Measurements from ENCODE around the gene COG5.
"Not testable (repeated sequence)": the region's sequence is repeated elsewhere in the genome, so short reads cannot be mapped to it uniquely, and the experiment has no call there.

The COG5 gene

DNA sequence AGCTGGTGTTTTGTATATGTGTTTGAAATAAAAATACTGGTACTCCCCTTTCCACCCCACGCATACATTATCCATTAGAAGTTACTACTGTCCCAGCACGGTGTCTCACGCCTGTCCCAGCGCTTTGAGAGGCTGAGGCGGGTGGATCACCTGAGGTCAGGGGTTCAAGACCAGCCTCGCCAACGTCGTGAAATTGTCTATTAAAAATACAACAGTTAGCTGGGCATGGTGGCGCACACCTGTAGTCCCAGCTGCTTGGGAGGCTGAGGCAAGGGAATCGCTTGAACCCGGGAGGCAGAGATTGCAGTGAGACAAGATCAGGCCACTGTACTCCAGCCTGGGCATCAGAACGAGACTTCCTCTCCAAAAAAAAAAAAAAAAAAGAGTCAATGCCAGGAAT lies 392.2 kb downstream of the COG5 start:
- DNase-seq = no peak

DNA sequence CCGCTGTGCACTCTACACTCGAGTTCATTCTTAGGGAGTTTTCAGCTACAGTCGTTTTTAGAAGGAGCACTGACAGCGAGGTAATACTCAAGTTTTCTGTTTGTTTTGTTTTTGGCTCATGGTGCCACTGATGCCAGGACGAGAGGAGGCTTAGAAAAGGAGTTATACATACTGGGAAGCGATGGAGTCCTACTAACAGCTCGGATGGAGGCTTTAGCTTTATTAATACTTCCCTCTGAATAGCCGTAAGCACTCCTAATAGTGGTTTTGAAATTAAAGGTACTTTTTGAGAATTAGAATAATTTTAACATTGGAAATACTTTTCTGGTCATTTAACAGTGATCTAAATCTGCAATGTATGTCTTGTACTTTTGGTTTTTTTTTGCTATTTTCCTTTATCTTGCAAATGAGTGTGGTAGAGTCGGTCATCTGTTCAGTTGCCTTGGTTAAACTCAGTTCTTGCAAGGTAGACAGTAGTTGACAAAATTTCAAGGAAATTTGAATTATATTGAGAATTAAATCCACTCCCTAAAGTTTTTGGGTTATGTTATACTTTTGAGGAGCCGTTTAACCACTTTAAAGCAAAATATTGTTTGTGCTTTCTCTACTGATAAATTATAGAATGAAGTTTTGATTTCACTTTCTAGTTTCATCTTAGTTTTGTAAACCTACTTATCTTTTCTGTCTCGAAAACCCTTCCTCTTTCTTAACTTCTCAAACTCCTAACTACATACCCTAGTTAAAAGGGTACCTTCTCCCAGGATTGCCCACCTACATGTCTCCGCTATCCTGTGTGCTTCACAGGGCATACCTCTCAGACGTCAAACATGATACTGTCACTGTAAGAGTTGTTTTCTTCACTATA lies 393.4 kb downstream of the COG5 start:
- DNase-seq = no peak

DNA sequence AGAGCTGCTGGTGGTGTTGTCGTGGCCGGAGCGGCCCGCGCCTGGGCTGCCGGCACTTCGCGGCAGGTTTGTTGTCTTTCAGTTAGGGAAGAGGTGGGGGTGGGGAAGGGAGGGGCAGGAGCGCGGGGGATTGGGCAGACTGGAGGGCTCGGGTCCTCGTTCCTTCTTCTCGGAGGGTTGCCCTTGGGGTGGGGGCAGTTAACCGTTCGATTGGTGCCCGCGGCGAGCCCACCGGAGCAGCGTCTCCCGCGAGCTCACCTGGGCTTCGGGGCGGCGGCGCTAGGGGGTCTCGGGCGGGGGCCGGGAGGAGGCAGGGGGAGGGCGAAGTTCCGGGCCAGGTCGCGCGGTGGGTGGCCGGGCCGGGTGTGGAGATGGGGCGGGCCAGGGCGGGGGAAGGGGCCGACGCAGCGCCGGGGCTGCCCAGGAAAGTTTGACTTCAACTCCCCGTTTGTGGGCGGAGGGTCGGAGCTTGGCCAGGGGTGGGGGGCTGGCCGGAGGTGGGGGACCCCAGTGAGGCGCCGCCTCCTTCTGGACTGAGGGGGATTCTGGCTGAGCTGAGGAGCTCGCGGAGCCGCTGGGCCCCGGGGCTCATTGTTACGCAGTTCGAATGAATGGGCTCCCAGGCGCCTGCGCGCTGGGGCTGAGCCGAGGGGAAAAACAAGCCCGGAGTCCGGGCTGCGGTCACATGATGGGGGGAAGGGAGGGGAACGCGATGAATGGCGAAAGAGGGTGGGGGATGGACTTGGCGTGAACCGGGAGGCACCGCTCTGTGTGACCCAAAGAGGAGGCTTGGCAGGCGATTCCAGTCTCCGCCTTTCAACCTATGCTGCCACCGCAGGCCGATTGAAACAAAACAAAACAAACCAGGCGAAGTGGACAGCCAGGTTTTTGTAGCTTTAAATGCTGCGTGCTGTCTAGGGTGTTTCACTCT lies 394.3 kb downstream of the COG5 start:
- DNase-seq = peak; percentile 98

DNA sequence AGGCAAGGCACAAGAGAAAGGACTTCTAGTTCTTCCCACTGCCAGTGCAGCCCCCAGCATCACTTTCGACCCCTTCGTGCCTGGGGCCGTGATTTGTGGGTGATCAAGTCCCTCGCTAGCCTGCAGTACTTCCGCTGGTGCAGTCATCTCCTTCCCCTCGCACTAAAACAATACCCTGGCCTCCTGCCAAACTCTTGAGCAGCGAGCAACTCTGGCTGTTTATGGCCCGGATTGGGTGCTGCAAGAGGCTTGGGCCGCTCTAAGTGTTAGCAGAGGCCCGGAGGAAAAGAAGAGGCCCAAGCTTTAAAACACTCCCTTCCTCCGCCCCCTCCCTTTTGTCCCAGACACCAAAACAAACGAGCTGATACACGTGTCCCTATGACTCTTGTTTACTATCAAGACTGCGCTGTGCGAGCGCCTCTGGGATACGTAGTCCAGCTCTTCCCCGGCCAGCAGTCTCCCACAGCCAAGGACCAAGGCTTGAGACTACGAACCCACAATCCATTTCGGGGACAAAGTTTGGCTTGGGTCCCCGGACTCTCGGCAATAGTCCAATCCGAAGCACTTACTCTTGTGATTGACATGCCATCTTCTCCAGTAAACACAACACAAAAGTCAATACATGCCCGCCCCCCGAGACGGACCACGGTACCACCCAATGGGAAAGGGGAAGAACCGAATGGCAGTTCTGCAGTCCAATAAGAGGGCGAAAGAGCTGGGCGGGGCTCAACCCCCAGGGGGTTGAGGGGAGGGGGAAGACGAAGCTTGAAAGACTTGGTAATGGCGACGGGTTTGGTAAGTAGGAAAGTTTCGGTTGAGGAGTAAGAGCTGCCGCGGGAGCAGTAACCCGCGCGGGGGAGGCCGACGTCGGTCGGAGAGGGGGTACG lies 395.2 kb downstream of the COG5 start, which contains the start of gene HBP1:
TSS of gene HBP1 (plus strand) at position 771 of the 887 bp plus-strand sequence. CDS start 10,891 bp downstream, outside the sequence.
- peak; percentile 100 for DNase-seq

DNA sequence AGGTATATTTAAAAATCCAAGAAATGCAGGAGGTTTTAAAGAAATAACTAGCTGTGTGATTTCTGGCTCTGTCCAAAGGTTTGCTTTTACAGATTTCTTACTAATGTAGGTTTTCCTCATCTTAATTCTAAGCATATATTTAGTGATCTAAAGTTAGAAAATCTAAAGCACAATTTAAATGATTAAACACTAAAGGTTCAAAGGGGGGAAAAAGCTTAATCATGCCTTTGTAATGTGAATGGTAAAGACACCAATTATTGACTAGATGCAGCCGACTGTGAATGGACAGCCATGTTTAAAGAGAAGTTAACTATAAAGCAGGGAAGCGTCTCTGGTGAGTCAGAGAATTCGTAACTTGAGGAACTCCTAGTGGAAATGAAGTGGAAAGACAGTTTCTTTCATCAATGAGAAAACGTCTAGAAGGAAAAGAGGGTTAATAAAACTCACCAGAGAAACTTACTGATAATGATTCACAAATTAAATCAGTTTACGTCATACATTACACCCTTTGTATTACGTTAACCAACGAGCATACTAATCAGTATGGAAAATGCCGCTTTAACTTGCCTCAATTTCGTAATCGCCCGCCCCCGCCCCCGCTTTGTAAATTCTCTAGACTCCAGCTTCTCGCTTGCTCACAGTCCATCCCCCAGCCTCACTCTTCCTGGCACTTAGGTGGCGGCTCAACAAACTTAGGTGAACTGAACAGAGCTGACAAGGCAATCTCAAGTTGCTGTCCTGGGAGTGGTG lies 396.1 kb downstream of the COG5 start:
- DNase-seq = peak; percentile 87

DNA sequence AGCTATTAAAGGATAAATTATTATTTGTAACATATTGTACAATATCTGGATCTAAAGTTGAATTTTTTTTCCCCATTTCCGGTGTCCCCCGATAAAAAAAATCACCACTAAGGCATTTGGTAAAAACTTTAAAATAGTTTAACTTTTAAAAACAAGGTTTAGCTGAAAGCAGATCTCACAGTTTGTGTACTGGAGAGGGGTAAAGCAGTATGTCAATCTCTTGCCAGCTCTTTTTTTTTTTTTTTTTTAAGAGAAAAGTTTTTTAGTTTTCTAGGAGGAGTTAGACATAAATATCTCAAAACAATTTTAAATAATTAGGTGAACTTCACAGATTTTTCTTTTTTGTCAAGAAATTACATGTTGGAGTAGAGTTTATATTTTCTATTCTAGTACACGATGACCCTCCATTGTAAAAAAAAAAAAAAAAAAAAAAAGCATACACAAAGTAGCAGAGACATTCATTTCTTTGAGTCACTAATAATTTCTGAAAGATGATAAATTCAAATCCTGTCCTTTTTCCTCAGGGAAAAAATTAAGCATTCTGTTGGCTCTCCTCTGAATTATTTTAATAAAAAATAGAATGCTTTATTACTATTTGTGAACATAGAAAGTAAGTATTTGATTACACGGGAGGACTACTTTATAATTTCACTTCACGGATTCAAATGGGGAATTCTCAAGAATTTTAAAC lies 396.8 kb downstream of the COG5 start:
- no peak for DNase-seq

DNA sequence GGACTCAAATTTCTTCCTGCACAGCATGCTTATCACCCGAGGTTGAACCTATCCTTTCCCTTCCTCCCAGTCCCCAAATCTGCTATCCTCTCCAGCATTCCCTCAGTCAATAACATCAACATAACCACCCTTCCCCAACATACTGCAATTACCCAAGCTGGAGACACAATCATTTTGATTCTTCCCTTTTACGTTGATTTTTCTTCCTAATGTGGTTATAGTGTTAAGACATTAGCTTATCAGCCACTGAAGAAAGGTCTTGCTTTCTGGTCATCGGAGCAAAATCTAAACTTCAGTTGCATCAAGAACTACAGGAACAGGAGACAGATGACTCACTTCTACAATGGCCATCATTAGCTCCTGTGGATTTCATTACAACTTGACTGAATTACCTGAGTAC lies 398.4 kb downstream of the COG5 start:
- DNase-seq = no peak

DNA sequence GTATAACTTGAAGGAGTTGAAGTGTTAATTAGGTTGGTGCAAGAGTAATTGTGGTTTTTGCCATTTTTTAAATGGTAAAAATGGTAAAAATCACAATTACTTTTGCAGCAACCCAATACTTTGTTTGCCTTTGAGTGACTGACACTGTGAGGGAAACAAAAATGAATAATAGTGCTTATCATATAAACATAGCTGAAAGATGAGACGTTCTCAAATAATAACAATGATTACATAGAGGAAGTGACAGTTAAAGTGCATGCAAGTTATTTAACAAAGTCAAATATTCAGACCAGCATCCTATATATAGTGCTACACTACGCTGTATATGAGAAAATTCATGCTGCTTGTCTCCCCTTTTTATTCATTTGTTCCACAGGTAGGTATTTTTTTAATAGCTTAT lies 399.6 kb downstream of the COG5 start:
- no peak for DNase-seq

DNA sequence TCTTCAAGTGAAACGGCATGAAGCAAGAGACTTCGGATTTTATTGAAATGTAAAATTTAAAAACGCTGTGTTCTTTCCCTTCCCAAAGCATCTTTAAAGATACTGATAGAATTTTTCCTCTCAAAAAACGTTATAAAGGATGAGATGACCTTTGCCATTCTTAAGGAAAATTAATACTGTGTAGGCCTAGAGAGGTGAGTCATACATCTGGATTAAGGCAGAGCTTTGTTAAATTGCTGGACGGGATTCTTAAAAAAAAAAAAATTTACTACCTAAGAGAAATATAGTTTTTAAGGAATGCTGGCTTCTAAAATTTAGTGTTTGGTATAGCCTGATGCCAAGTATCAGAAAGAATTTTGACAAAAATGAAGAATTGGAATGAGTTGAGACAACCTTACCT lies 401.2 kb downstream of the COG5 start:
- no peak for DNase-seq

DNA sequence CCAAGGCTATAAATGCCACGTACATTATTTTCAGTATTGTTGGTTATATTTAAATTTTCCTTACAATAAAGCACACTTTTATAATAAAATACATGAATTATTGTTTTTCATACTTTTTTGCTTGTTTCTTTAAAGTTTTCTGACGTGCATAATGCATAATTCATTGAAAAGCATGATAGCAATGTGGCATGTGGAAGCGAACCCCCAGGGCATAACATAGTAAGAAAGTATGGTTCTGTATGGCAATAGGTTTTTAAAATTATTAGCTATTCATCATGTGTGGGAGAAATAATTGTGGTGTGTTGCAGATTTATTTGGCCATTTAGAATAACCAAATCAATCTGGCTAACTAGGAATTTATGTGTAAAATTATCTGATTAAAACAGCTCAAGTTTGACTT lies 402.3 kb downstream of the COG5 start:
- no peak for DNase-seq

DNA sequence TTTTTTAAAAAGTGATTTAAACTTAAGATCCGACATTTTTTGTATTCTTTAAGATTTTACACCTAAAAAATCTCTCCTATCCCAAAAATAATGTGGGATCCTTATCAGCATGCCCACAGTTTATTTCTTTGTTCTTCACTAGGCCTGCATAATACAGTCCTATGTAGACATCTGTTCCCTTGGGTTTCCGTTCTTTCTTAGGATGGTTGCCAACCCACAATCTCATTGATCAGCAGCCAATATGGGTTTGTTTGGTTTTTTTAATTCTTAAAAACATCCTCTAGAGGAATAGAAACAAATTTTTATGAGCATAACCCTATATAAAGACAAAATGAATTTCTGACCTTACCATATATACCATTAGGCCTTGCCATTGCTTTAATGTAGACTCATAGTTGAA lies 403.3 kb downstream of the COG5 start:
- DNase-seq = no peak

DNA sequence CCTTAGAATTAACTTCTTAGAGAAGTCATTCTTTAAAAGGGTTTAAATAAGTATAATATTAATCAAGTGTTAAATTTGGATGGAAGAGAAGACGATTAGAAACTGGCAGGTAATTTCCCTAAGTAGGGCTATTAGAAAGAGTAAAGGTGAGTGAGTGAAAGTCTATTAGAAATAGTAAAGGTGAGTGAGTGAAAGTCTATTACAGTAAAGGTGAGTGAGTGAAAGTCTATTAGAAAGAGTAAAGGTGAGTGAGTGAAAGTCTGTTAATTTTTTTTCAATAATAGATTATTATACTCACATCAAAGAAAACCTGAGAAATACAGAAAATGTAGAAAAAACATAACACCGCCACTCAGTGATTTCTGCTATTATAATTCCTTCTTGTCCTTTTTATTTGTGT lies 405.7 kb downstream of the COG5 start:
- DNase-seq = no peak

DNA sequence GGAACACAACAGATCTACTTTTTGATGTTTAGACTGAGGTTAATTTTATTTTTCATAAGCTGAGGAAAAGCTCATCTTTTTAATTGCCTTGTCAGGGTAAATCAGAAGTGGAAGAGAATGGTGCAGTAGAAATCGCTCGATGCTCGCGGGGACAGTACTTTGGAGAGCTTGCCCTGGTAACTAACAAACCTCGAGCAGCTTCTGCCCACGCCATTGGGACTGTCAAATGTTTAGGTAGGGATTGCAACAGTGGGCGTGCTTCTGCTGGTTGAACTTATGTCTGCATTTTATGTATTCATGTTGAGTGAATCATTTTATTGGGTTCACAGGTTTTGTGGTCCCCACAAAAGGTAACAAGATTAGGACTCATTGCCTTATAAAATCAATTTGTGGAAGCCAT lies 406.6 kb downstream of the COG5 start:
- no peak for DNase-seq

DNA sequence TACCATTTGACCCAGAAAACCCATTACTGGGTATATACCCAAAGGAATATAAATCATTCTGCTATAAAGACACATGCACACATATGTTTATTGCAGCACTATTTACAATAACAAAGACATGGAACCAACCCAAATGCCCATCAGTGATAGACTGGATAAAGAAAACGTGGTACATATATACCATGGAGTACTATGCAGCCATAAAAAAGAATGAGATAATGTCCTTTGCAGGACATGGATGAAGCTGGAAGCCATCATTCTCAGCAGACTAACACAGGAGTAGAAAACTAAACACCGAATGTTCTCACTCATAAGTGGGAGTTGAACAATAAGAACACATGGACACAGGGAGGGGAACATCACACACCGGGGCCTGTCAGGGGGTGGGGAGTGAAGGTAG lies 408.0 kb downstream of the COG5 start:
- DNase-seq = not testable (repeated sequence)

DNA sequence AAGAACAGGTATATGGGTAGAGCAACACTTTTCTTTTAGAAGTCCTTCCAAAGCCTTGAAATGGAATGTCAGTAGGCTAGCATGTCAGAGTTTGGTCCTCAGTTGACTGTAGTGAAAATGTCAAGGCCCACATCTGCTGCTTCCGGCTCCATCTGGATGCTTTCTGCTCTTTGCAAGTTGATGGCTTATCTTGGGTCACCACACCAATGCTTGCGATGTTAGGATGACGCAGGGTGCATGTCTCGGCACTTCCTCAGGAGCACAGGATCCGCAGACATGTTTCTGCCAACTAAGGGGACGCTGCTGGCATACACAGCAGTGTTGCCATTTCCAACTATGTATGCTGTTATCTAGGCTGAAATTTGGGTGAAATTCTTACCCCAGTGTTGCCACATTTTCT lies 408.9 kb downstream of the COG5 start:
- DNase-seq = no peak

DNA sequence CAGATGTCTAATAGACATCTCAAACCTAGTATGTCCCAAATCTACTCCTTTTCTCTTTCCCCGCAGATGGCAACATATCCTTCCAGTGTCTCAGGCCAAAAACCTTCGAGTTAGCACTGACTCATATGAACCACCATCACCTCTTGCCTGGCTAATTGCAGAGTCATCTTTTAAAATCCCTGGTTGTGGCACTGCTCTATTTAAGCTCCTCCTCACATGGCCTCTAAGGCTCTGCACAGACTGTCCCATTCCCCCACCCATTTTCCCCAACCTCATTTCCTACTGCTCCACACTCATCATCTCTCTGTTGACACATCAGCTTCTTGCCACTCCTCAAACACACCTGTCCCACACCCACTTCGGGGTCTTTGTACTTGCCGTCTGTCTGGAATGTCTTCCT lies 411.7 kb downstream of the COG5 start:
- no peak for DNase-seq
